GM12875 (cell line): ENCODE data around the gene BEGAIN.

Source experiments
- H3K4me3 ChIP-seq: one replicate; pipeline ENCODE4 v1.5.1; 2011; ENCODE audit warnings: low read depth, low read length, control low read depth
- CTCF ChIP-seq: IDR thresholded peaks from 2 replicates; pipeline ENCODE4 v1.5.1; 2011; ENCODE audit warnings: low read depth, mild to moderate bottlenecking, control low read depth, inconsistent platforms, low read length, moderate library complexity, borderline replicate concordance; ENCODE audit not compliant: insufficient read depth

BEGAIN gene

DNA sequence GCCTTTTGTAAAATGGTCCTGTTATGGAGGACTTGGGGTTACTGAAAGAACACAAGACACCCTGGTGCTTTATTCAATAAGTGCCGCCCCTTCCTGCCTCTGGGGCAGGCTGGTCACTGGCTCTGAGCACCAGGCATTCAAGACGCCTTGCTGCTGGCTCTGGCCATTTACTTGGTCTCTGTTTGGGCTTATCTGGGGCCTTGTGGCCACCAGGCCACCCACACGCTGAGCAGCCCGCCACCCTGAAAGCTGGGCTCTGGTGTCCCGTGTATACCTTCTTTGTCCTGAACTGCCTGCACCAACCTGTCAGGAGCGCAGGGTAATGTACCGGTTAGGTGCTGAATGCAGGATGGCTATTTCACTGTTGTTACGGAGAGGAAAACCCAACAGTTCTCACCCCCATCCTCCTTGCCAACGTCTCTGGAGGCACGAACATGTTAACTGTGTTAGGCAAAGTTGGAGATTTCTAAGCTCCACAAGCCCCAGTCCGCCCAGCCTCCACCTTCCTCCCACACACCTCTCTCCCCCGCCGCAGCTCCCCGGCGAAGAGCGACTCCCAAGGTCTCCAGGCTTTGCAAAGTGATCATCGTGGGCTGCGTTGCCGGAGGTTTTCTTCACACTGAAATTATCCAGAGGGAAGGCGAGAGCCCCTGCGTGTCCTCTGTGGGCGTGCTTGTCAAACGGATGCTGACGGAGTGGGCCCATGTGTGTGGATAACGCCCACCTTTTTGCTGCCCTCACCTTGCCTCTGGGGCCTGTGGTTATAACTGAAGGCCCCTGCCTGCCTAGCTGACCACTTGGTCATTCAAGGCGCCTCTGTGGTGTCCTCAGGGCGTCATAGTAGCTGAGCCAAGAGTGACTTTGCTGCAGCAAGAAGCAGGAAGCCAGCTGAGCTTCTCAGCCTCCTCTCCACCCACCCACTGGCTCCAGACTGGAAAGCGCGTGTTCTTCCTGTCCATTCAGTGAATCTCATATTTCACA is 18.8 kb upstream of the BEGAIN start:
- TF ChIP-seq CTCF: no peak
- no peak overlapping the region for H3K4me3 ChIP-seq

DNA sequence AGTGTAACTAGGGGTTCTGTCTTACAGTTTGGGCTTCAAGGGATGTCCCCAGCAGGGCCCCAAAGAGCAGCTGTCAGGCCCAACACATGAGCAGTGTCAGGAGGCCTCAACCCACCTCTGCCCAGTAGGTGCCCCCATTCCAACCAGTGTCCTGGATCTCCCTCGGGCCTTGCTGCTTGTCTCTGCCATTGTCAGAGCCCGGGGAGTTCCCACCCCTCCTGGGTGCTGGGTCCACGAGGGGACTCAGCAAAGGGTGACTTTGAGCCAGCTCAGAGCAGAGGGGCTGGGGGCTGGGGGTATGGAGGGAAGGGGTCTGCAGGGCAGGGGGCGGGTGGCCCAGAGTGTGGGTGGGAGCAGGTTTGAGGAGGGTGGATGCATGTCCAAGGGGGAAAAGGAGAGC is 18.0 kb upstream of the BEGAIN start:
- TF ChIP-seq CTCF: no peak

GRCh38 chr14:100604709-100605108 is 17.5 kb upstream of the BEGAIN start:
- H3K4me3 ChIP-seq: no peak overlapping the region
- no peak for TF ChIP-seq CTCF

More for the DNA sequence above, 18.0 kb upstream of the BEGAIN start:
- no peak overlapping the region for H3K4me3 ChIP-seq

DNA sequence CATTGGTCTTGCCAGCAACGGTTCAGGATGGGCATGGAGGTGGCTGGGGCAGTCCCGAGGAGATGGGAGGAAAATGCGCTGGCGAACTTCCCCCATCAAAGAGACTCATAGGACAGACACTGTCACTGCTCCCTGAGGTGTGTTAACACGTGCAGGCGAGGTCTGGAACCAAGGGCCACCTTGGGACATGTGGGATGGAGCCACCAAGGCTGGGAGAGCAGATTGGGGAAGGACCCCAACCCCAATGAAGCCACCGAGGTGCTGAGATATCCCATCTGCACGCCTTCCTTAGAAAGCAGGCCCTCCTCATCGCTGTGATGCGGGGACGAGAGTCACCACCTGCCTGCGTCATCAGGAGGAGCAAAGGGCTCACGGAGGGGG is 16.9 kb upstream of the BEGAIN start:
- no peak overlapping the region for H3K4me3 ChIP-seq
- TF ChIP-seq CTCF: no peak

- TF ChIP-seq CTCF: no peak
- no peak overlapping the region for H3K4me3 ChIP-seq
Measured at GRCh38 chr14:100603341-100604120, 16.3 kb upstream of the BEGAIN start.

GRCh38 chr14:100602621-100603230 is 15.5 kb upstream of the BEGAIN start:
- no peak for TF ChIP-seq CTCF

More at GRCh38 chr14:100602621-100603230, 15.5 kb upstream of the BEGAIN start:
- H3K4me3 ChIP-seq: no peak overlapping the region
